ENCODE measurements around the gene PDE1C.
A peak's percentile ranks its signal among the peaks of the same experiment; 100 is the strongest.

PDE1C gene

DNA sequence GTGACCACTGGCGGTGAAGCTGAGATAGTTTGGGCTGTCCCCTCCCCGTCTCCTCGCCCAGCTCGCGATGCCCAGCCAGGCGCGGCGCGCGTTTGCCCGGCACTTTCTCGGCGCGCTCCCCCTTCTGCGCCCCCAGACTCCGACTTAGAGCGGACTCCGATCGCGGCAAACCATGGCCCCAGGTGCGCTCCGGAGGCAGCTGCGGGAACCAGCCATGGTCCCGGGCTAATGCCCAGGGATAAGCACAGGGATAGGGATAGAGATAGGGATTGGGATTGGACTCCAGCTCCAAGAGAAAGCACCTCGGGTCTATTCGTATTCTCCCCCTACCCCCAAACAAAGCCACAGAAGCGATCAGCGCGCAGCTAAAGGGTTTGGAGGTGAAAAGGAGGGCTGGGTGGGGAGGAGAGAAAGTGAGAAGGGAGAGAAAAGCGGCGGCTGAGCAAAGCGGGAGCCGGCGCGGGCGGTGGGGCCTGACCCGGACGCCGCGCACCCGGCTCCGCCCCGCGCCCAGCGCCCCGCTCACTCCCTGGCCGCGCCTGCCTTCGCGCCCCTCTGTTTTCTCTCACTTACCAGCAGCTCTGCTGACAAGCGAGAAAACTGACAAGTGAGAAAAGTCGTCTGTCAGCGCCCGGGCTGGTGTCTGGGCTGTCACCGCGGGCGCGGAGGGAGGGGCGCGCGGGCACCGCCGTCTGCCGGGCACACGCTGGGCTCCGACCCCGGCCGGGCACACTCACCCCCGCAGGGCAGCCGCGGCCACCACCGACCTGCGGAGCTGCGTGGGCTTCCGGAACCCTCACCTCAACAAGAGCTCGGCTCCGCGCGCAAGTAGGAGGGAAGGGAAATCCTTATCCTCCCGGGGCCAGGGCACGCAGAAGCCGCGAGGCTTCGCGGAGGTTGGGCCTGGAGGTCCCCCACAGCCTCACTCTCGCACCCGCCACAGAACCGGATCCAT lies at the start of gene PDE1C:
PDE1C (minus strand) TSS at position 2 of the 955 bp plus-strand sequence.
- TF ChIP-seq CTCF (IDR thresholded peaks at IDR 0.05; ENCODE audit: insufficient read depth, low read depth, low read length, missing control alignments), result no peak
- DNase-seq (ENCODE audit: low read depth), result no peak
- H3K4me3 ChIP-seq (ENCODE audit: low read length), result no peak within 1 kb of the TSS

- DNase-seq (ENCODE audit: low read depth), result no peak
- TF ChIP-seq CTCF (IDR thresholded peaks at IDR 0.05; ENCODE audit: insufficient read depth, low read depth, low read length, missing control alignments), result no peak
- H3K4me3 ChIP-seq (ENCODE audit: low read length), result no peak overlapping the region
These were observed 49.6 kb upstream of the PDE1C start for GRCh38 chr7:32119790-32120196.

GRCh38 chr7:32117837-32118236 lies 47.6 kb upstream of the PDE1C start:
- DNase-seq (ENCODE audit: low read depth), result no peak
- no peak for TF ChIP-seq CTCF (IDR thresholded peaks at IDR 0.05; ENCODE audit: insufficient read depth, low read depth, low read length, missing control alignments)
- no peak overlapping the region for H3K4me3 ChIP-seq (ENCODE audit: low read length)

DNA sequence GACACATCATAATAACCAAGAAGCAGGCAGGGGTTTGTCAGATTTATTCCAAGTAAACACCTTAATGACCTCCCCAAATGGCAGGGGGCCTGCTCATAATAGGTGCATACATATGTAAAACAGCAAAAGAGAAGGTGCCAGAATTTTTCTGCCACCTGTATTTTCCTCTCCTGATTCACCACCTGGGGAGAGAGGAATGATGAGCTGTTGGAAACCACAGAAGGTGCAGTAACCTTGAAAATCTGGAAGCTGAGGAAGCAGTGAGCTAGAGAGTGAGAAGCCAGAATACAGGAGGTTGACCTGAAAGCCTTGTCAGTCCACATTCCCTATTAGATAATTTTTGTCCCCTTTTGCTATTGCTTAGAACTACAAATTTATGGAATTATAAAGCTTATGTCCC lies 46.2 kb upstream of the PDE1C start:
- no peak overlapping the region for H3K4me3 ChIP-seq (ENCODE audit: low read length)
- TF ChIP-seq CTCF (IDR thresholded peaks at IDR 0.05; ENCODE audit: insufficient read depth, low read depth, low read length, missing control alignments), result no peak
- DNase-seq (ENCODE audit: low read depth), result no peak

DNA sequence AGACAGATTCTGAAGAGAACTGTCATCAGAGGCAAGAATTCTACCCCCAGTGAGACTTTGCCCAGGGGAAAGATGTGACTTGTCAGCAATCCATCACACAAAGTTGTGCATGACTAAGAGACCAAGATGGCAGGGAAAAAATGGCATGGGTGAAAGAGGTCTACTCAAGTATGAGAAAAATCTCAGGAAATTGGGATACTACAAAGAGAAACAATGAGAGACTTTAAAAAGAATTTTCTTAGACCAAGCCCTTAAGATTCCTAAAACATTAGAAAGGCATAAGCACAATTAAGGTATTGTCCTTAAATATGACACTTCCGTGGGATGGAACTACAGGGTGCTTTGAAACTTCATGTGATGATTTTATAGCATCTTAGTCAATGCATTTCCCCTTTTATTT lies 45.6 kb upstream of the PDE1C start:
- no peak overlapping the region for H3K4me3 ChIP-seq (ENCODE audit: low read length)
- no peak for TF ChIP-seq CTCF (IDR thresholded peaks at IDR 0.05; ENCODE audit: insufficient read depth, low read depth, low read length, missing control alignments)
- DNase-seq (ENCODE audit: low read depth), result no peak

DNA sequence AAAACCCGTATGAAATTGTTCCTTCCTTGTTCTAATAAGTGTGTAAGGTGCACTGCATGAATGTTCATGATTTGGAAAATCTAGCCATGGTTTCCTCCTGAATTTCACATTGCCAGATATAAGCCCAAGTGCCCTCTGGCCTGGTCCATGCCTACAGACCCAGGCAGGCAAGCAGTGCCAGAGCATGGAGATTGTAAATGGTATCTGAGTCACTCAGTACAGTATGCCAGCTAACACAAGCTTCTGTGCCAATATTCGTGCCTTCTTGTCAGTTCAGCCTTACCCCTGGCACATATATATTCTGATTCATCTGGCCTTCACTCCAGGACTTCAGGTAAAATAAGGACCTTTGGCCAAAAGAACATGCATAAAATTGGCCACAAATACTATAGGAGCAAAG lies 38.4 kb upstream of the PDE1C start:
- TF ChIP-seq CTCF (IDR thresholded peaks at IDR 0.05; ENCODE audit: insufficient read depth, low read depth, low read length, missing control alignments), result no peak
- peak; percentile 6 for DNase-seq (ENCODE audit: low read depth)
- no peak overlapping the region for H3K4me3 ChIP-seq (ENCODE audit: low read length)

GRCh38 chr7:32104766-32105165 lies 34.6 kb upstream of the PDE1C start:
- no peak for DNase-seq (ENCODE audit: low read depth)
- TF ChIP-seq CTCF (IDR thresholded peaks at IDR 0.05; ENCODE audit: insufficient read depth, low read depth, low read length, missing control alignments), result no peak
- H3K4me3 ChIP-seq (ENCODE audit: low read length), result no peak overlapping the region
